Skeletal muscle tissue (tissue), 4 donors: ENCODE measurements around the gene RHOC. TPM values are rescaled to one million over a fixed set of nuclear protein-coding genes. Genes with fewer than 3 reads are reported as not detected.

Experiments
- H3K27ac ChIP-seq: one replicate; pipeline ENCODE4 v1.7.0; 2013; ENCODE audit warnings: mild to moderate bottlenecking, low read depth, low read length, inconsistent platforms
- H3K27me3 ChIP-seq, 3 donors: one replicate each; pipeline ENCODE4 v1.7.0; 2013; ENCODE audit warnings: low read length in 3 of 3; ENCODE audit not compliant: control insufficient read depth in 3 of 3, insufficient read depth in 3 of 3
- H3K36me3 ChIP-seq, 3 donors: one replicate each; pipeline ENCODE4 v1.7.0; 2013; ENCODE audit warnings: low read length in 3 of 3; ENCODE audit not compliant: control insufficient read depth in 3 of 3, insufficient read depth in 3 of 3
- H3K4me1 ChIP-seq, 3 donors: one replicate each; pipeline ENCODE4 v1.7.0; 2013; ENCODE audit warnings: low read length in 3 of 3, mild to moderate bottlenecking in 3 of 3; ENCODE audit not compliant: control insufficient read depth in 3 of 3, insufficient read depth in 3 of 3
- H3K4me3 ChIP-seq, 3 donors: one replicate each; pipeline ENCODE4 v1.7.0; 2013; ENCODE audit warnings: low read length in 3 of 3
- H3K9ac ChIP-seq, 3 donors: one replicate each; pipeline ENCODE4 v1.7.0; 2013; ENCODE audit warnings: low read length in 3 of 3, mild to moderate bottlenecking in 3 of 3, moderate library complexity in 2 of 3, low read depth in 1 of 3
- H3K9me3 ChIP-seq, 3 donors: one replicate each; pipeline ENCODE4 v1.7.0; 2013; ENCODE audit warnings: low read length in 3 of 3; ENCODE audit not compliant: control insufficient read depth in 3 of 3
- total RNA-seq: library from RNA; depleted of rRNA; stranded (reverse); fragments of >200 nt; gene quantifications from one replicate; pipeline ENCODE4 v1.2.3, GENCODE V29; 2014
- donor health status: Osteomylitis.

RHOC gene
- total RNA-seq, 1 donor from 2014 or later = 196 TPM

- H3K9me3 ChIP-seq = no peaks in the 10 kb centered on the region
- peak overlapping the region in 1 of 3 donors; percentile 22 for H3K4me3 ChIP-seq
- no peaks in the 10 kb centered on the region for H3K36me3 ChIP-seq
- peaks cover 2 to 13% (median 12%) of the 10 kb centered on the region in 3 donors for H3K27me3 ChIP-seq
- H3K9ac ChIP-seq = peak overlapping the region in 2 of 3 donors; percentile 38 to 40
- H3K4me1 ChIP-seq = peaks cover 15 to 27% (median 15%) of the 10 kb centered on the region in 3 donors
- no peak overlapping the region for H3K27ac ChIP-seq
Observed at GRCh38 chr1:112718691-112719418, 11.9 kb upstream of the RHOC start.

- H3K4me3 ChIP-seq = no peak overlapping the region
- peaks cover 28 to 42% (median 29%) of the 10 kb centered on the region in 3 donors for H3K4me1 ChIP-seq
- H3K27ac ChIP-seq = no peak overlapping the region
- peak overlapping the region in 1 of 3 donors; percentile 33 for H3K9ac ChIP-seq
- H3K9me3 ChIP-seq = no peaks in the 10 kb centered on the region
- peaks cover 3 to 5% (median 4%) of the 10 kb centered on the region in 3 donors for H3K36me3 ChIP-seq
- H3K27me3 ChIP-seq = peaks cover 0 to 10% (median 8%) of the 10 kb centered on the region in 3 donors
Observed at GRCh38 chr1:112717263-112717873, 10.4 kb upstream of the RHOC start.

GRCh38 chr1:112716133-112716720 is 9.3 kb upstream of the RHOC start:
- Histone ChIP-seq H3K27me3 (peaks cover 0 to 8% (median 6%) of the 10 kb centered on the region in 3 donors), H3K36me3 (peaks cover 9 to 15% (median 12%) of the 10 kb centered on the region in 3 donors), H3K9ac (peak overlapping the region; percentile 71 to 85 (median 83)), H3K9me3 (no peaks in the 10 kb centered on the region), H3K4me3 (peak overlapping the region; percentile 75 to 87 (median 83)), H3K4me1 (peaks cover 29 to 49% (median 33%) of the 10 kb centered on the region in 3 donors), H3K27ac (peak overlapping the region; percentile 73)

- H3K27me3 ChIP-seq = peaks cover 0 to 8% (median 6%) of the 10 kb centered on the region in 3 donors
- peaks cover 11 to 22% (median 19%) of the 10 kb centered on the region in 3 donors for H3K36me3 ChIP-seq
- peak within 1 kb of the TSS; percentile 83 to 91 (median 87) for H3K4me3 ChIP-seq
- peak within 1 kb of the TSS; percentile 73 for H3K27ac ChIP-seq
- no peaks in the 10 kb centered on the region for H3K9me3 ChIP-seq
- peaks cover 29 to 49% (median 33%) of the 10 kb centered on the region in 3 donors for H3K4me1 ChIP-seq
- peak within 1 kb of the TSS; percentile 87 to 96 (median 93) for H3K9ac ChIP-seq
Observed at GRCh38 chr1:112715264-112716053, 8.5 kb upstream of the RHOC start, which contains the start of gene PPM1J. Gene PPM1J (minus strand): TSS chr1:112715332. CDS start chr1:112715301, 31 bp downstream.

GRCh38 chr1:112714313-112715263 is 7.7 kb upstream of the RHOC start:
- H3K36me3 ChIP-seq = peaks cover 19 to 30% (median 24%) of the 10 kb centered on the region in 3 donors
- peaks cover 0 to 5% (median 3%) of the 10 kb centered on the region in 3 donors for H3K27me3 ChIP-seq
- H3K9me3 ChIP-seq = no peaks in the 10 kb centered on the region
- H3K4me3 ChIP-seq = peak overlapping the region; percentile 82 to 91 (median 87)
- H3K4me1 ChIP-seq = peaks cover 29 to 49% (median 33%) of the 10 kb centered on the region in 3 donors
- H3K27ac ChIP-seq = peak overlapping the region; percentile 73
- peak overlapping the region; percentile 87 to 96 (median 93) for H3K9ac ChIP-seq

GRCh38 chr1:112713466-112714312 is 6.8 kb upstream of the RHOC start:
- Histone ChIP-seq H3K36me3 (peaks cover 25 to 33% (median 28%) of the 10 kb centered on the region in 3 donors), H3K9ac (peak overlapping the region; percentile 87 to 96 (median 93)), H3K27ac (peak overlapping the region; percentile 73), H3K27me3 (no peaks in the 10 kb centered on the region), H3K9me3 (no peaks in the 10 kb centered on the region), H3K4me1 (peaks cover 29 to 45% (median 33%) of the 10 kb centered on the region in 3 donors), H3K4me3 (peak overlapping the region; percentile 82 to 91 (median 87))

GRCh38 chr1:112712701-112713128 is 5.8 kb upstream of the RHOC start:
- H3K36me3 ChIP-seq = peaks cover 25 to 33% (median 28%) of the 10 kb centered on the region in 3 donors
- H3K4me3 ChIP-seq = peak overlapping the region in 1 of 3 donors; percentile 13
- no peaks in the 10 kb centered on the region for H3K9me3 ChIP-seq
- no peaks in the 10 kb centered on the region for H3K27me3 ChIP-seq
- no peak overlapping the region for H3K27ac ChIP-seq
- H3K9ac ChIP-seq = peak overlapping the region in 1 of 3 donors; percentile 96
- peaks cover 30 to 48% (median 33%) of the 10 kb centered on the region in 3 donors for H3K4me1 ChIP-seq

- Histone ChIP-seq H3K9ac (peak overlapping the region in 1 of 3 donors; percentile 72), H3K27ac (no peak overlapping the region), H3K36me3 (peaks cover 25 to 33% (median 28%) of the 10 kb centered on the region in 3 donors), H3K27me3 (no peaks in the 10 kb centered on the region), H3K4me3 (no peak overlapping the region), H3K4me1 (peaks cover 35 to 53% (median 37%) of the 10 kb centered on the region in 3 donors), H3K9me3 (no peaks in the 10 kb centered on the region)
Observed at GRCh38 chr1:112712191-112712590, 5.3 kb upstream of the RHOC start.
